DOHH2 (cell line): ENCODE data around the gene SLC7A6.

Source experiments
- CTCF ChIP-seq: fragments of 200-600 bp; sonication (generic); IDR thresholded peaks from one replicate; pipeline ENCODE4 v1.5.1; 2014; ENCODE audit warnings: antibody characterized with exemption, mild to moderate bottlenecking, low read depth, low read length; ENCODE audit not compliant: poor library complexity, severe bottlenecking
- EZH2phosphoT487 ChIP-seq: fragments of 200-600 bp; sonication (generic); IDR thresholded peaks from 2 replicates; pipeline ENCODE4 v1.6.1; 2017; ENCODE audit warnings: borderline replicate concordance, mild to moderate bottlenecking, antibody characterized with exemption, low read length, moderate library complexity, mixed read lengths

DNA sequence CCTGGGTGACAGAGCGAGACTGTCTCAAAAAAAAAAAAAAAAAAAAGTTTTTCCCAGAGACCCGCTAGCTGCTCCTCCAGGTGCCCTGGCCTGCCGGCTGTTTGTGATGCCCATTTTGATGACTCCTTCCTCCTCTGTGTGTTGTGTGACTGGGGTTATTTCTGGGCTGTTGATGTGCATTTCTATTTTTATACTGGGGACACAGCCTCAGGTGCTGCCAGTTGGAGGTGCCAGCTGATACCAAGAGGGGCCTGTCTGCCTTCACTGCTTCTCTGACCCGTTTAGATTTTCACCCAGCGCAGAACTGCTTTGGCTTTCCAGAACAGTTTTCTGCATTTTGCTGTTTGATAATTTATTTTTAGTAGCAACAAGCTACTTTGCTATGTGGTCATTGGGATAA is 12.5 kb upstream of the SLC7A6 start:
- no peak for TF ChIP-seq CTCF
- no peak for TF ChIP-seq EZH2phosphoT487
